Mesenteric fat pad (tissue), 1 donor: Measurements from ENCODE around the gene TSNAX. TPM values are rescaled to one million over a fixed set of nuclear protein-coding genes. Genes with fewer than 3 reads are reported as not detected.

ENCODE experiments used
- DNase-seq: peaks from one replicate; pipeline ENCODE4 v3.0.0-alpha.2; 2020; ENCODE audit warnings: low spot score
- total RNA-seq: library from RNA; stranded (reverse); fragmentation: NEBNext Ultra II Directional; extraction: Animal tissue kit (Norgen Biotek cat#: 25700); gene quantifications from one replicate; pipeline ENCODE4 v1.2.1, GENCODE V29; 2021
- donor health status: DM: yes; HTN: yes; CAD: no.

Gene TSNAX
- total RNA-seq, 1 donor from 2014 or later, result 36.6 TPM

- DNase-seq, result no peak
Measured at GRCh38 chr1:231600458-231600976, 72.0 kb downstream of the TSNAX start.

GRCh38 chr1:231601824-231602672 lies 73.6 kb downstream of the TSNAX start:
- no peak for DNase-seq

GRCh38 chr1:231602673-231602984 lies 74.2 kb downstream of the TSNAX start:
- DNase-seq, result no peak

- DNase-seq, result no peak
Measured at GRCh38 chr1:231603598-231604275, 75.3 kb downstream of the TSNAX start.

- no peak for DNase-seq
Measured at GRCh38 chr1:231604276-231604621, 75.8 kb downstream of the TSNAX start.

- DNase-seq, result no peak
Measured at GRCh38 chr1:231605149-231606100, 77.0 kb downstream of the TSNAX start.

GRCh38 chr1:231606712-231607111 lies 78.2 kb downstream of the TSNAX start:
- no peak for DNase-seq

GRCh38 chr1:231610388-231610787 lies 81.9 kb downstream of the TSNAX start:
- DNase-seq, result no peak

GRCh38 chr1:231611111-231611510 lies 82.6 kb downstream of the TSNAX start:
- DNase-seq, result no peak

- no peak for DNase-seq
Measured at GRCh38 chr1:231611851-231612250, 83.4 kb downstream of the TSNAX start.

GRCh38 chr1:231612393-231613089 lies 84.1 kb downstream of the TSNAX start:
- DNase-seq, result no peak

- no peak for DNase-seq
Measured at GRCh38 chr1:231613419-231614349, 85.2 kb downstream of the TSNAX start.

Other genes starting within 250 kb of the TSNAX start
- gene EXOC8, start 190.8 kb upstream of the TSNAX start, total RNA-seq, result 14.6 TPM
- gene SPRTN, start 190.4 kb upstream of the TSNAX start, total RNA-seq, result 8.5 TPM
- 32.3 TPM for gene EGLN1, start 106.4 kb upstream of the TSNAX start, total RNA-seq
- 13.0 TPM for gene DISC1, start 98.1 kb downstream of the TSNAX start, total RNA-seq